H1 (cell line): ENCODE measurements around the gene SULF2. TPM values are rescaled to one million over a fixed set of nuclear protein-coding genes. Genes with fewer than 3 reads are reported as not detected.
"Not testable (repeated sequence)": the region's sequence is repeated elsewhere in the genome, so short reads cannot be mapped to it uniquely, and the experiment has no call there.

Experiments
- CTCF ChIA-PET: fragments of 300-600 bp; sonication (Branson Sonifier 250); formaldehyde crosslinking; loops from one replicate; lab custom pipeline; 2021; ENCODE audit not compliant: partially characterized antibody; lab: Charles Lee
- POLR2A ChIA-PET: fragments of 300-600 bp; sonication (Branson Sonifier 250); formaldehyde crosslinking; loops from one replicate; lab custom pipeline; 2021; ENCODE audit warnings: inconsistent platforms; ENCODE audit not compliant: partially characterized antibody; lab: Charles Lee
- DNase-seq, 2 experiments: peaks; one replicate each; pipeline versions ENCODE4 v3.0.0 to v3.0.0-alpha.2; 2010 to 2022; ENCODE audit warnings: low spot score in 2 of 2, low read depth in 1 of 2, mixed read lengths in 1 of 2
- FAIRE-seq: peaks from 2 replicates; lab custom pipeline; 2011; peaks lifted over from hg19 to GRCh38; lab: Jason Lieb, UNC
- H2AFZ ChIP-seq: 2 replicates; pipeline ENCODE4 v1.8.1; 2012; ENCODE audit warnings: low read length, inconsistent platforms
- H2AK5ac ChIP-seq: 2 replicates; pipeline ENCODE4 v1.6.1; 2013; ENCODE audit warnings: low read depth, low read length
- H2BK120ac ChIP-seq: replicated peaks from 2 replicates; pipeline ENCODE3; 2013; ENCODE audit warnings: low read depth, low read length, inconsistent platforms
- H2BK12ac ChIP-seq: 2 replicates; pipeline ENCODE4 v1.6.1; 2013; ENCODE audit warnings: low read depth, low read length
- H2BK15ac ChIP-seq: 2 replicates; pipeline ENCODE4 v1.6.1; 2013; ENCODE audit warnings: low read length
- H2BK20ac ChIP-seq: 2 replicates; pipeline ENCODE4 v1.6.1; 2013; ENCODE audit warnings: low read length
- H2BK5ac ChIP-seq: 2 replicates; pipeline ENCODE4 v1.6.1; 2013; ENCODE audit warnings: low read depth, low read length
- H3K14ac ChIP-seq: 2 replicates; pipeline ENCODE4 v1.6.1; 2013; ENCODE audit warnings: inconsistent platforms; ENCODE audit not compliant: insufficient read length
- H3K18ac ChIP-seq: 2 replicates; pipeline ENCODE4 v1.6.1; 2013; ENCODE audit warnings: low read length; ENCODE audit errors: extremely low read depth
- H3K23ac ChIP-seq: 2 replicates; pipeline ENCODE4 v1.6.1; 2013; ENCODE audit warnings: inconsistent platforms; ENCODE audit not compliant: insufficient read length
- H3K23me2 ChIP-seq: 2 replicates; pipeline ENCODE4 v1.6.1; 2013; ENCODE audit warnings: low read depth, low read length
- H3K27ac ChIP-seq: 2 replicates; pipeline ENCODE4 v1.6.1; 2011; ENCODE audit warnings: low read depth, low read length, inconsistent platforms
- H3K27me3 ChIP-seq, 4 experiments: replicated peaks in 1 of 4; 1 replicate in 1 of 4; 2 replicates in 3 of 4; pipeline versions ENCODE4 v1.6.1 to v1.8.1; 2011 to 2013; ENCODE audit warnings: low read length in 3 of 4, mild to moderate bottlenecking in 3 of 4, inconsistent platforms in 2 of 4, mixed read lengths in 2 of 4, moderate library complexity in 1 of 4; ENCODE audit not compliant: control insufficient read depth in 3 of 4, insufficient read depth in 3 of 4; ENCODE audit errors: extremely low read depth in 1 of 4
- H3K36me3 ChIP-seq, 4 experiments: 2 replicates each; pipeline versions ENCODE4 v1.6.1 to v1.8.1; 2011 to 2013; ENCODE audit warnings: mild to moderate bottlenecking in 4 of 4, low read length in 3 of 4, moderate library complexity in 2 of 4, control low read depth in 1 of 4, inconsistent platforms in 1 of 4; ENCODE audit not compliant: insufficient read depth in 4 of 4, control insufficient read depth in 2 of 4
- H3K4ac ChIP-seq: replicated peaks from 2 replicates; pipeline ENCODE3; 2013; ENCODE audit warnings: low read length, low read depth, mixed read lengths, inconsistent platforms; ENCODE audit not compliant: insufficient read length
- H3K4me1 ChIP-seq, 4 experiments: replicated peaks in 1 of 4; 1 replicate in 1 of 4; 2 replicates in 3 of 4; pipeline versions ENCODE4 v1.6.1 to v1.8.1; 2011 to 2013; ENCODE audit warnings: low read length in 3 of 4, inconsistent platforms in 2 of 4, mixed read lengths in 1 of 4; ENCODE audit not compliant: insufficient read depth in 4 of 4, control insufficient read depth in 3 of 4
- H3K4me2 ChIP-seq, 2 experiments: 2 replicates each; pipeline versions ENCODE4 v1.6.1 to v1.8.1; 2011 to 2013; ENCODE audit warnings: low read depth in 2 of 2, low read length in 2 of 2, control low read depth in 1 of 2, inconsistent platforms in 1 of 2, mild to moderate bottlenecking in 1 of 2; ENCODE audit not compliant: insufficient read depth in 1 of 2
- H3K4me3 ChIP-seq, 4 experiments: fragments of 200-600, 300-600 bp in 1 of 4; sonication (generic), shearing (Covaris generic), sonication (Bioruptor Twin) in 1 of 4; 2 replicates each; pipeline versions ENCODE4 v1.5.1 to v1.8.1; 2011 to 2016; ENCODE audit warnings: low read length in 4 of 4, low read depth in 3 of 4, control low read depth in 2 of 4, inconsistent platforms in 2 of 4, mild to moderate bottlenecking in 2 of 4, mixed read lengths in 1 of 4, moderate library complexity in 1 of 4; ENCODE audit not compliant: insufficient read depth in 2 of 4; ENCODE audit errors: extremely low read depth in 1 of 4
- H3K56ac ChIP-seq: replicated peaks from 2 replicates; pipeline ENCODE3; 2013; ENCODE audit warnings: low read depth, mild to moderate bottlenecking, mixed read lengths, low read length, inconsistent platforms; ENCODE audit not compliant: insufficient read length
- H3K79me1 ChIP-seq: 2 replicates; pipeline ENCODE4 v1.6.1; 2013; ENCODE audit warnings: low read depth, low read length, control low read depth
- H3K79me2 ChIP-seq, 2 experiments: 2 replicates each; pipeline versions ENCODE4 v1.6.1 to v1.8.1; 2012 to 2013; ENCODE audit warnings: low read length in 2 of 2, mild to moderate bottlenecking in 2 of 2, inconsistent platforms in 1 of 2; ENCODE audit not compliant: insufficient read depth in 2 of 2, control insufficient read depth in 1 of 2
- H3K9ac ChIP-seq, 4 experiments: replicated peaks in 1 of 4; 1 replicate in 1 of 4; 2 replicates in 3 of 4; pipeline versions ENCODE4 v1.6.1 to v1.8.1; 2011 to 2013; ENCODE audit warnings: low read depth in 3 of 4, low read length in 3 of 4, control low read depth in 2 of 4, mild to moderate bottlenecking in 2 of 4, moderate library complexity in 2 of 4, inconsistent platforms in 1 of 4; ENCODE audit errors: extremely low read depth in 1 of 4
- H3K9me3 ChIP-seq, 2 experiments: 2 replicates each; pipeline versions ENCODE4 v1.6.1 to v1.8.1; 2012 to 2013; ENCODE audit warnings: mild to moderate bottlenecking in 2 of 2, moderate library complexity in 2 of 2, control low read depth in 1 of 2, inconsistent platforms in 1 of 2, low read depth in 1 of 2, low read length in 1 of 2, mixed read lengths in 1 of 2; ENCODE audit not compliant: insufficient read depth in 2 of 2
- H4K20me1 ChIP-seq, 2 experiments: replicated peaks in 1 of 2; 2 replicates each; pipeline versions ENCODE3 to v1.8.1; 2011 to 2013; ENCODE audit warnings: inconsistent platforms in 2 of 2, low read length in 2 of 2, mild to moderate bottlenecking in 1 of 2; ENCODE audit not compliant: insufficient read depth in 2 of 2, control insufficient read depth in 1 of 2
- H4K5ac ChIP-seq: 2 replicates; pipeline ENCODE4 v1.6.1; 2013; ENCODE audit warnings: low read length, low read depth, mixed read lengths, inconsistent platforms; ENCODE audit not compliant: insufficient read length
- H4K8ac ChIP-seq: 2 replicates; pipeline ENCODE4 v1.8.0; 2013; ENCODE audit warnings: mild to moderate bottlenecking, moderate library complexity, low read length, inconsistent platforms; ENCODE audit not compliant: insufficient read depth; ENCODE audit errors: extremely low read depth
- H4K91ac ChIP-seq: replicated peaks from 2 replicates; pipeline ENCODE3; 2013; ENCODE audit warnings: low read length, mixed read lengths, inconsistent platforms; ENCODE audit not compliant: insufficient read length
- WGBS, 2 experiments: shearing (Covaris generic) in 1 of 2; methylation state at CpG; one replicate each; pipeline versions ENCODE4 v1.1.6 to v1.1.7; 2013 to 2015; ENCODE audit warnings: low lambda C conversion rate in 2 of 2, mixed read lengths in 2 of 2, inconsistent platforms in 1 of 2, low coverage in 1 of 2, missing lambda C conversion rate in 1 of 2; ENCODE audit not compliant: insufficient replicate concordance in 2 of 2, insufficient coverage in 1 of 2, insufficient read length in 1 of 2; ENCODE audit errors: extremely low coverage in 1 of 2, missing lambda C conversion rate in 1 of 2; 5-methylcytosine and 5-hydroxymethylcytosine counted together
- polyA plus RNA-seq, 7 experiments: library from polyadenylated mRNA; depleted of rRNA in 3 of 7; stranded (reverse) in 5 of 7; unstranded in 2 of 7; fragments of >200 nt in 5 of 7; fragments of 200-250 nt in 2 of 7; gene quantifications; 1 replicate in 5 of 7; 2 replicates in 1 of 7; 4 replicates in 1 of 7; pipeline versions ENCODE4 v1.2.1 to v1.2.3, GENCODE V29; 2011 to 2013; ENCODE audit warnings: missing spikeins in 2 of 7, mixed read lengths in 2 of 7
- total RNA-seq: library from RNA; stranded (reverse); fragmentation: NEBNext Ultra II Directional; extraction: Animal tissue kit (Norgen Biotek cat#: 25700); gene quantifications from 2 replicates; pipeline ENCODE4 v1.2.1, GENCODE V29; 2021

Gene SULF2
- total and polyA plus RNA-seq, 2 of the 8 experiments (the other 6 are each of a cell fraction or from before 2014, with no cell fraction given): 15.7 to 28.2 TPM

DNA sequence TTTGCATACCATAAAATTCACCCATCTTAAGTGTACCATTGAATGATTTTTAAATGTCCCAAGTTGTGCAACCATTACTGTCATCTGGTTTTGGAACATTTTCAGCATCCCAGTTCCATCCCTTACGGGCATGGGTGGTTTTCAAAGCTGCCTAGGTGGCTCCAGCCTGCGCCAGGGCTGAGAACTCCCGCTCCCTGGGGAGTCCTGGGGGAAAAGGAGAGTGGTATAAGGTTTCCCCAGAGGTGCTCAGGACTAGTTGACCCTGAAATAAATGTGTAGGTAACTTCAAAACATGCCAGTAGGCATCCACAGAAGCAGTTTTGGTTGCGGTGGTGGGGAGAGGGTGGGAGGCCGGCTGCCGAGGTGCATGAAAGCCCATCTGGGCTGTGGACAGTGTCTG lies 9.0 kb upstream of the SULF2 start:
- H2BK5ac ChIP-seq, H4K8ac ChIP-seq, H3K4me2 ChIP-seq, H3K79me1 ChIP-seq, H3K4me1 ChIP-seq, H3K27ac ChIP-seq, H4K5ac ChIP-seq, H3K36me3 ChIP-seq, DNase-seq, H3K4ac ChIP-seq, FAIRE-seq, H2AK5ac ChIP-seq, H3K23ac ChIP-seq, H4K91ac ChIP-seq, H3K27me3 ChIP-seq, H2AFZ ChIP-seq, H2BK15ac ChIP-seq, H3K9ac ChIP-seq, H2BK120ac ChIP-seq, H3K56ac ChIP-seq, H3K18ac ChIP-seq, H3K23me2 ChIP-seq, H3K79me2 ChIP-seq, H3K9me3 ChIP-seq, POLR2A ChIA-PET, H4K20me1 ChIP-seq, H3K4me3 ChIP-seq, H2BK12ac ChIP-seq, H2BK20ac ChIP-seq, H3K14ac ChIP-seq: not testable (repeated sequence)
- WGBS, 2 experiments: 94% methylated on average over 5 of the region's 6 CpGs; no CpG with 5 or more reads in 1 of the 2 experiments
- CTCF ChIA-PET: interaction anchor here (1.3 kb wide), 1 partner anchor 118 kb away, joined by 5 read pairs; no protein-coding TSS in a partner anchor
